ENCODE data around the gene FCN1. TPM values are rescaled to one million over a fixed set of nuclear protein-coding genes. Genes with fewer than 3 reads are reported as not detected.

The FCN1 gene
- total and polyA plus RNA-seq, 3 donors from 2014 or later, result 0.19 to 8.0 TPM; not detected in 1

GRCh38 chr9:134902936-134903335, 14.8 kb downstream of the FCN1 start:
- 55 to 61% methylated on average over 3 of the region's 3 CpGs for WGBS, 2 donors
- Histone ChIP-seq H3K4me3 (no peak overlapping the region), H3K27me3 (no peaks in the 10 kb centered on the region), H3K27ac (no peak overlapping the region), H3K36me3 (ENCODE audit: low read depth, missing control alignments) (no peaks in the 10 kb centered on the region), H3K4me1 (peaks cover 1% of the 10 kb centered on the region), H3K9me3 (no peaks in the 10 kb centered on the region)
- TF ChIP-seq CTCF (IDR thresholded peaks at IDR 0.05), result no peak
- no peak for TF ChIP-seq POLR2A (IDR thresholded peaks at IDR 0.05)
- intact Hi-C loops (cut with DNase I; ENCODE audit: low total_unique reads), result no loop called here
- DNase-seq, result no peak

DNA sequence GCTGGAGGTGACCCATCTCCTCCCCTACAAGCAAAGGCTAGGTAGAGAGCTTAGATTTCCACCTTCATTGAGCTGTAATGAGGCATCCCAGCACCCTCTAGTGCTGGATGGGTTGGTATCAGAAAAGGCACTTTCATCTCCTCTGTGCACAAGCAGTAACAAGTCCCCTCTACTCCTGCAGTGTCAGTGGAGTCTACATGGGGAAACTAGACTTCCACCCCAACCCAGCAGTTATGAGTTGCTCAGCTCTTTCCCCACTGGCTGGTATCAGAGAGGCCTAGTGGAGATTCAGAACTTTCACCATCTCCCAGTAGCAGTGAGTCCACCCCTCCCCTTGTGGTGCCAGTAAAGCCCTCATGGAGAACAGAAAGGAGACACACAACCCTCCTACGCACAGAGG, 17.9 kb downstream of the FCN1 start:
- Histone ChIP-seq H3K27me3 (no peaks in the 10 kb centered on the region), H3K27ac (no peak overlapping the region), H3K4me1 (peaks cover 22% of the 10 kb centered on the region), H3K9me3 (no peaks in the 10 kb centered on the region), H3K4me3 (no peak overlapping the region), H3K36me3 (ENCODE audit: low read depth, missing control alignments) (no peaks in the 10 kb centered on the region)
- intact Hi-C loops (cut with DNase I; ENCODE audit: low total_unique reads), result no loop called here
- TF ChIP-seq CTCF (IDR thresholded peaks at IDR 0.05) (no peak), POLR2A (IDR thresholded peaks at IDR 0.05) (no peak)
- 92 to 94% methylated on average over 1 of the region's 1 CpG for WGBS, 2 donors
- DNase-seq, result no peak

DNA sequence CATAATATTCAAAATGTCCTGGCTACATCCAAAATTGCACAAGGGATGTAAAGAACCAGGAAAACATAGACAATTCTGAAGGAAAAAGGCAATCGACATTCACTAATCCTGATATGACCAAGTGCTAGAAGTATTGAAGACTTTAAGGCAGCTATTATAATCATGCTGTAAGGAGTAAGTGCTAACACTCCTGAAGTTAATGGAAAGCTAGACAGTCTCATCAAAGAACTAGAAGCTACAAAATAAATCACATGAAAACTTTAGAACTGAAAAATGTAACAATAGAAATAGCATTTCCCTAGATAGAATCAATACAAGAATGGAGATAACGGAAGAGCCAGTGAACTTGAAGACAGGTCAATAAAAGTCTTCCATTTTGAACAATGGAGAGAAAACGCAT, 18.5 kb downstream of the FCN1 start:
- no peaks in the 10 kb centered on the region for H3K9me3 ChIP-seq
- H3K27me3 ChIP-seq, result no peaks in the 10 kb centered on the region
- intact Hi-C loops (cut with DNase I; ENCODE audit: low total_unique reads), result no loop called here
- H3K27ac ChIP-seq, result no peak overlapping the region
- H3K4me1 ChIP-seq, result peaks cover 22% of the 10 kb centered on the region
- no peaks in the 10 kb centered on the region for H3K36me3 ChIP-seq (ENCODE audit: low read depth, missing control alignments)
- H3K4me3 ChIP-seq, result no peak overlapping the region
- TF ChIP-seq CTCF (IDR thresholded peaks at IDR 0.05), result no peak
- TF ChIP-seq POLR2A (IDR thresholded peaks at IDR 0.05), result no peak
- 80 to 90% methylated on average over 3 of the region's 3 CpGs for WGBS, 2 donors
- DNase-seq, result no peak

- no peaks in the 10 kb centered on the region for H3K27me3 ChIP-seq
- no peak overlapping the region for H3K4me3 ChIP-seq
- TF ChIP-seq CTCF (IDR thresholded peaks at IDR 0.05) (no peak), POLR2A (IDR thresholded peaks at IDR 0.05) (no peak)
- H3K27ac ChIP-seq, result no peak overlapping the region
- intact Hi-C loops (cut with DNase I; ENCODE audit: low total_unique reads), result no loop called here
- WGBS, 2 donors, result 73 to 75% methylated on average over 2 of the region's 2 CpGs
- no peaks in the 10 kb centered on the region for H3K36me3 ChIP-seq (ENCODE audit: low read depth, missing control alignments)
- DNase-seq, result no peak
- no peaks in the 10 kb centered on the region for H3K9me3 ChIP-seq
- H3K4me1 ChIP-seq, result peaks cover 22% of the 10 kb centered on the region
These were observed 19.4 kb downstream of the FCN1 start for GRCh38 chr9:134898319-134898718.

DNA sequence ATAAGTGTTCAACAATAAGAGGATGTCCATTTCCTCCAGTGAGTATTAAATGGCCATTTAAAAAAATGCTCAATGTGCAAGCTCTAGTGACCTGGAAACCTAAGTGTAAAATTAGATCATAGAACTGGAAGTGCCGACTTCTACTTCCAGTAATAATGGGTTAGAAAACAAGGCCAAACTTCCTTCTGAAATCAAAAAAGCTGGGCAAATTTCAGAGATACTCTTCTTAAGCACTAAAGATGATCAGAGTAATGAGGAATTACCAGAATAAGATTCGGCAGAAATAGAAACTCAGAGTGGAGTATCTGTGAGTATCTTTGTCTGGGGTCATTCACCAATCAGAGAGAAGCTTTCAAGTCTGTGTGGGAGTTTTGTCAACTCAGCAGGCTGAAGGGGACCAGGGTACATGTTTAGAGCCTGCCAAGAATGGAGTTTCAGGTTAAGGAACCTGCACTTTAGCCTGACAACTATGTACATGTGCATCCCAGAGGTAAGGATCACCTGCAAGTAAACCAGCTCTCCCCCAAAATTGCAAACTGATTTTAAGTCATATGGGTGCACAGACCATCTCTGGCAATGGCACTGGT, 20.0 kb downstream of the FCN1 start:
- Histone ChIP-seq H3K4me1 (peaks cover 22% of the 10 kb centered on the region), H3K9me3 (no peaks in the 10 kb centered on the region), H3K36me3 (ENCODE audit: low read depth, missing control alignments) (no peaks in the 10 kb centered on the region), H3K27me3 (no peaks in the 10 kb centered on the region), H3K27ac (peak overlapping the region in 1 of 2 donors; percentile 60), H3K4me3 (no peak overlapping the region)
- TF ChIP-seq POLR2A (IDR thresholded peaks at IDR 0.05) (no peak), CTCF (IDR thresholded peaks at IDR 0.05) (no peak)
- intact Hi-C loops (cut with DNase I; ENCODE audit: low total_unique reads), result no loop called here
- DNase-seq, result no peak
- WGBS, 2 donors, result 48 to 51% methylated on average over 2 of the region's 2 CpGs

Data from testis (tissue), 3 donors.